DMS79 (cell line): Measurements from ENCODE around the gene NCOA7.
"Not testable (repeated sequence)": the region's sequence is repeated elsewhere in the genome, so short reads cannot be mapped to it uniquely, and the experiment has no call there.

ENCODE experiments used
- DNase-seq: peaks from one replicate; lab custom pipeline; 2025; lab: John Stamatoyannopoulos, UW

NCOA7 gene

DNA sequence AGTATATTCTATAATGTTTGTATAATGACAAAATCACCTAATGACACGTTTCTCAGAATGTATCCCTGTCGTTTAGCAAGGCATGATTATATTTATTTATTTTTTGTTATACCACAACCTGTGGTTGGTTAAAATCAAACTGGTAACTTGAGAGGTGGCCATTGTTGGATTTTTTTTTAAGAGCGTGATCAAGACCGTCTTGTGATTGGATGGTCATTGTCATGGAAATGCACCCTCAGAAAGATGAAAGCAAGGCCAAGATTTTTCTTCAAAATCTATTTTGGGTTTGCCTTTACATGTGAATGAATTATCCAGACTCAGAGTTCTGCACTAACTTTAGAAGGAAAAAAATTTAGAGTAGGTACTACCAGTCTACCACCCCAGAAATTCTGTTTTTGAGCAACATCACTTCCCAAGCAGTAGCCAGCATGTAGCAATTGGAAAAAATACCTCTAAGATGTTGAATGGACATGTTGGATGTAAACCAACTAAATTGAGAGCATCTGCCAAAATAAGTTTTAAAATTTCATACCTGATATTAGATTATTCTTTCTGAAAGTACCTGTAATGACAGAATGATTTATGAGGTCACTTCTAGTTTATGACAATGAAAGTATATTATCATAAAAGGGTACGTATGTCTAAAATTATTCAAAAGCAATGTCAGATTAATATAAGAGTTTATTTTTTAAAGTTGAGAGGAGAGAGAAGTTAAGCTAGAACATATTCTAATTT is 50.8 kb downstream of the NCOA7 start:
- DNase-seq, result no peak

DNA sequence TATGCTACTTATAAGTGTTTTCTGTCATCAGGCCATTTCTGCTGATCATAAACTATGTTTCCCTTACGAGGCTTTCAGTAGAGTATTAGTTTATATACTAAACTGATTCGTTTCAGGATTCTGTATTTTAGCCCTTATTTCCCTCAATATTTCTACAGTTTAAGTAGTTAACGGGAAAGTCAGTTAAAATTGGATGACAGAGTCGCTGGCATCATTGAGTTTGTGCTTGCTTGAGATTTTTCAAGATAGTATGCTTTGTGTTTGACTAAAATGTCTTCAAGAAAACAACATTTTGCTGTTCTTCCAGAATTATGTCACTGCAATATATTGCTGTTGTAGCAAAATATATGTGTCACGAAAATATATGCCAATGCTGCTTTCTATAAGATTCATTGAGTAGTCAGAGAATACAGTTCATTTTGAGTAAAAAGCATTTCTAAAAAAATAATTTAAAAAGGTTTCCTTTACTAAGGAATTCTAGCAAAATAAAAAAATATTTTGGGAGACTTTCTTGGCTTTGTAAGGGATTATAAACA is 51.4 kb downstream of the NCOA7 start:
- no peak for DNase-seq

DNA sequence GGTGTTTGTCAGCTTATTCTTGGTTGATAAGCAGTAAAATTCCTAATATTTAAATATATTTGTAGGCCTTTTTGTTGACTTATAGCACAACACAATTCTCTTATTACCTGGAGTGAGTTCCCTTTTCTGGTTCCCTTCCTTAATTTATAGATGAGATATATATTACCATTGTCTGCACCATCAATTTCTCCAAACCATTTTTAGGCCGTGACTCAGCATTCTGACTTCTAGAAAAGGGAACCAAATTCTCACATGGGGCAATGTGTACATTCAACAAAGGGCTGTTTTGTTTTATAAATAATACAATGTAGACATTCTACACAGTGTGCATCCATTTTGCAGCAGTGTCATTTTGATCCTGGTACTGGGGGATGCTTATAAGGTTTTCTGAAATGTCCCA is 52.8 kb downstream of the NCOA7 start:
- DNase-seq, result no peak

DNA sequence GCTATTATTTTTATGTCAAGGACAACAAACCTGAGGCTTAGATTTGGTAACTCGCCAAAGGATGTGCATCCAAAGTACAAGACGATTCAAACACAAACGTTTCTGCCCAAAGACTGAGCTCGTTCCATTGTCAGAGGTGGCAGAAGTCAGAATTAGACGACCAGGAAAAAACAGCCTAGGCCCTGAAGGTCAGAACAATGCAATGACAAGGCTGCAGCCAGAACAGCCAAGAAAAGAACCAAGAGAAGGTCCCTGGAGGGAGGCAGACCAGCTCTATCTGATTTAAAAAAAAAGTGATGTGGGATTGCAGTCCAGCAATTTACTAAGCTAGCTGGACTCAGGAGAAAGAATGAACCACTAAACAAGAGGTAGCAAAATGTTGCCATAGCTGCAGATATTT is 54.2 kb downstream of the NCOA7 start:
- no peak for DNase-seq

DNA sequence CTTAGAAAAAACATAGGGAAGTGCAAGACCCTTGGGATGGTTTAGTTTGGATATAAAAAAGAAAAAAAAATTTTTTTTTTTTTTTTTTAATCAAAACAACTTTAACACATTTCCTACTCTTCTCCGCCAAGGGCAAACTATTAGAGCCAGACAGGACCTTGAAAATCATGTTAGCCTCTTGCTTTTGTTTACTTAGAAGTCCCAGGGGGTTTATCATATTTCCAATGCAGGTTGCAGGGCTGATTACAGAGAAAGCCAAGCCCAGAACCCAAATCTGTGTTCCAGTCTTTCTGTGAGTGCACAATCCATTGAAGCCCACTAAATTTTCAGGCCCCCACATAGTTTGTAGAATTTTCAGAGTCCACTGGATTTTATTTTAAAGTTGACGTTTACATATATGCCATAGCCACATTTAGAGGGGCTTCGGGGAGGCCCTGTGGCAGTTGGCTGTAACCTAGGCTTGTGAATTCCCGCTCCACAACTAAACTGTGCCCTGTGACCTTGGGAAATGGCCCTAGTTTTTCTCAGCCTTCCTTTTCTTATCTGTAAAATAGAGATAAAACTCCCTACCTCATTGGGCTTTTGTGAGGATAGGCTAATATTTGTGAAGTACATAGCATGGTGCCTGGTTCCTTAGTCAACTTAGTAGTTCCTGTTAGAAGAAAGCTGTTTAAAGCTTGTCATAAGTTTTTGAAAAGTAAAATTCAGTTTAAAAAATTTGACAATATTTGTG is 55.7 kb downstream of the NCOA7 start:
- no peak for DNase-seq

- DNase-seq, result not testable (repeated sequence)
Observed at GRCh38 chr6:125848286-125848685, 57.5 kb downstream of the NCOA7 start.

DNA sequence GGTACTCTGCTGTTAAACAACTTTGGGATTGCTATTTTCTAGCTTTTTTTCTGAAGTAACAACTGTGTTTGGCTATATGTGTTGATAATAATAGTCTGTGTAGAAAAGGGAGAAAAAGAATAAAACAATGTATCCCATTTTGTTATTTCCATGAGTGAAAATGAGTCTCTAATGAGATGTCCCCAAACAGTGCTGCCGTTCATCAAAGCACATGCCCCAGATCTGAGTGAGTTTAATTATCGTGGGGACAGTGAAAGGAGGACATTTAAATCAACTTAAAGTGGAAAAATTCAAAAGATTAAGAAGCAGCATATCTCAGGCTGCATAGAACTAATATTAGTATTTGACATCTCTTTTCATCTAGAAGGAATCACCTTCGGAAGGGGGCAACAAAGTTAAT is 59.6 kb downstream of the NCOA7 start:
- no peak for DNase-seq

DNA sequence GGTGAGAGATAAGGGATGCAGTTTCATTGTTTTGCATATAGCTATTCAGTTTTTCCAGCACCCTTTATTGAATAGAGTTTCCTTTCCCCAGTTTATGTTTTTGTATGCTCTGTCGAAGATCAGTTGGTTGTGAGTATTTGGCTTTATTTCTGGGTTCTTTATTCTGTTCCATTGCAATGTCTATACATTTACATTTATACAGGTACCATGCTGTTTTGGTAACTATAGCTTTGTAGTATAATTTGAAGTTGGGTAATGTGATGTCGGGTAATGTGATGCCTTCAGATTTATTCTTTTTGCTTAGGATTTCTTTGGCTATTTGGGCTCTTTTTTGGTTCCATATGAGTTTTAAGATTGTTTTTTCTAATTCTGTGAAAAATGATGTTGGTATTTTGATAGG is 61.8 kb downstream of the NCOA7 start:
- DNase-seq, result no peak

DNA sequence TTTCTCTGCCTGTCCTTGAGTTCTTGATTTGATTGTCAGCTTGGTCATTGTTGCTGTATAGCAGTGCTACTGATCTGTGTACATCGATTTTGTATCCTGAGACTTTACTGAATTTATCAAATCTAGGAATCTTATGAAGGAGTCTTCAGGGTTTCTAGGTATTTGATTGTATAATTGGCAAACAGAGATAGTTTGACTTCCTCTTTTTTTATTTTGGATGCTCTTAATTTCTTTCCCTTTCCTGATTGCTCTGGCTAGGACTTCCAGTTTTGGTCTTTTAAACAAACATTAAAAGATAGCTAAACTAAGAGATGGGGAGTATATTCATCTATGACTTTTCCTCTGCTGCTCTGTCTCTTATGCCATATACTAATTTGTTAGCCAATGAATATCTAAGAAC is 62.4 kb downstream of the NCOA7 start:
- no peak for DNase-seq

- no peak for DNase-seq
Observed at GRCh38 chr6:125853756-125854155, 63.0 kb downstream of the NCOA7 start.

- no peak for DNase-seq
Observed at GRCh38 chr6:125854355-125854754, 63.6 kb downstream of the NCOA7 start.

GRCh38 chr6:125855783-125856182 is 65.0 kb downstream of the NCOA7 start:
- no peak for DNase-seq

DNA sequence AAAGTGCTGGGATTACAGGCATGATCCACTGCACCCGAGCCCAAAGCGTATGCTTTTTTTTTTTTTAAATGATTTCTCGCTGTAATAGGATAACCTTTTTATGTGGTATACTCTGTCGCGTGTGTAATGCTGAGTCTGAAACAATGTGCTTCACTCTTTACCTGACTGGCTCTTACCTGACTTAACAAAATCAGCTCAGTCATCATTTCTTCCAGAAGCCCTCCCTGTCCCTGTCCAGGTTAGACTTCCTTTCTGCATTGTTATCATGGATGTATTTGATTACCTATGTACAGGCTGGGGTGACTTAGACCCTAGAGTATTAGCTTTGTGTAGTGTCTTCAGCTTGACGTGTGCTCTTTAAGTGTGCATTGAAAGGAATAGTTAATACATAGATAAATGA is 67.1 kb downstream of the NCOA7 start:
- no peak for DNase-seq

DNA sequence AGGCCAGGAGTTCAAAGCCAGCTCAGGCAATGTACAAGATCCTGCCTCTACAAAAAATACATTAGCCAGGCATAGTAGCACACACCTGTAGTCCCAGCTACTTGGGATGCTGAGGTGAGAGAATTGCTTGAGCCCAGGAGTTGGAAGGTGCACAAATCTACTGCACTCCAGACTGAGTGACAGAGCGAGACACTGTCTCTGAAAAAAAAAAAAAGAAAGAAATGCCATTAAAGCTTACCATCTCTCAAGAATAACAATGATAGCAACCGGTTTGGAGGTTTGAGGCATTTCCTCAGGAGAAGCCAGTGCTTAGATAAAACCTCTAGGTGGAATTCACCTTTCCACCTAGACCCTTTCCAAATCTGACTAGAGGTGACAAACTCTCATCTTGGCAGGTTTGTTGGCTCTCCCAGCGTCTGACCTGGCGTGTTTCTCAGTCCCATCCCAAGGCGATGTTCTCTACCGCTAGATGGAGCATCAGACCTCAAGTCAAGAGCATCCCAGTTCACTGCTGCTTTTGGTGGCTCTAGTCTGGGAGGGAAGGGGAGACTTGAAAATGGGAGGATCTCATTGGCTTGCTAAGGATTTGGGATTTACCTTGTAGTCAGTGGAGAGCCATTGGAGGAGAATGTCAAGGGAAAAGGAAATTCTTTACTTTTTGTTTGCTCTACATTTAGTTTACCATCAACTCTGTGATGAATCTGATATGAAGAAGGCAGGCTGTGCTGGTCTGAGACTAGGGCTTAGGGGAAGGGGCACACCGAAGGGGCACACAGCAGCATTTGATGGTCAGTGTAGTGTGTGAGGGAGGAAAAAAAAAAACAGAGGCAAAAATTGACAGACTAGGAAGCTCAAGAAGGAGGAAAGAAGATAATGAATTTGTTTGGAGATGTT is 67.9 kb downstream of the NCOA7 start:
- no peak for DNase-seq

GRCh38 chr6:125859727-125860126 is 69.0 kb downstream of the NCOA7 start:
- DNase-seq, result no peak

- no peak for DNase-seq
Observed at GRCh38 chr6:125863023-125863422, 72.3 kb downstream of the NCOA7 start.

DNA sequence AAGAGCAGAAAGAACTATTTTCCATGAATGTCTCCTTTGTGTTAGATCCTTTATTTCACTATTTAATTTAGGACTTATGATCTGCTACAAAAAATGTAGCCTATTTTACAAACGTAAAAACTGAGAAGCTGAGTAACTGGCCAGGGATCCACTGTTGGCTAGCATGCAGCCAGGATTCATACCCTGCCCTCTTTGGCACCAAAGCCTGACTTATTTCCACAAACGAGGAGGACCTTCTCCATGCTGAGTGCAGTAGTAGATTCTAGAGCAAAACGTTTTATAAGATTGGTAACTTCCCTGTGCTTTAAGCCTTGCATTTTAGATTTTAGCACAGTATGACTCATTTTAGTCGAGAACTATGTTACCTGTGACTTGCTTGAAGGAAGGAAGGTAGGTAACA is 74.3 kb downstream of the NCOA7 start:
- DNase-seq, result no peak

GRCh38 chr6:125866433-125866832 is 75.7 kb downstream of the NCOA7 start:
- no peak for DNase-seq

GRCh38 chr6:125867483-125867942 is 76.8 kb downstream of the NCOA7 start:
- DNase-seq, result peak; percentile 94

- no peak for DNase-seq
Observed at GRCh38 chr6:125868252-125868651, 77.5 kb downstream of the NCOA7 start.

GRCh38 chr6:125868678-125869395 is 78.1 kb downstream of the NCOA7 start:
- DNase-seq, result no peak

DNA sequence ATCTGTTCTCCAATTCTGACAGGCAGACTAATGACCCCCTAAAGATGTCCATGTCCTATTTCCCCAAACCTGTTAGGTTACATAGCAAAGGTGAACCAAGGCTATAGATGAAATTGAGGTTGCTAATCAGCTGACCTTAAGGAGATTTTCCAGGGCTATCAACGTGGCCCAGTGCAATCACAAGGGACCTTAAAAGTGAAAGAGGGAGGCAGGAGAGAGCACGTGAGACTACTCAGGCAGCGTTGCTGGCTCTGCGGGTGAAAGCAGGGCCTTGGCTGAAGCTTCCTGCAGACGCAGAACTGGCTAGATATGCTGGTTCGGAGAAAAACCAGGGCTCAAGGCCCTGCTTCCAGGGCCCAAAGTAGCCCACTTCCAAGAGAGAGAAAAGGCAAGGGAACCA is 78.7 kb downstream of the NCOA7 start:
- DNase-seq, result no peak
